Spleen (tissue), 11 donors: ENCODE measurements around the gene TKT. TPM values are rescaled to one million over a fixed set of nuclear protein-coding genes. Genes with fewer than 3 reads are reported as not detected.
"Not testable (repeated sequence)": the region's sequence is repeated elsewhere in the genome, so short reads cannot be mapped to it uniquely, and the experiment has no call there.

ENCODE experiments used
- DNase-seq: peaks from one replicate; pipeline ENCODE4 v3.0.0-alpha.2; 2020
- H3K27ac ChIP-seq, 8 donors: fragments of 200-600 bp; sonication (generic) in 7 of 8; 1 replicate in 4 of 8; 2 replicates in 4 of 8; pipeline versions ENCODE4 v1.5.0 to v1.8.0; 2016 to 2021; ENCODE audit warnings: inconsistent platforms in 4 of 8, mild to moderate bottlenecking in 4 of 8, moderate library complexity in 1 of 8
- H3K27me3 ChIP-seq, 7 donors: fragments of 200-600 bp; sonication (generic) in 6 of 7; replicated peaks in 1 of 7; 1 replicate in 4 of 7; 2 replicates in 3 of 7; pipeline versions ENCODE4 v1.5.0 to v1.8.0; 2016 to 2021; ENCODE audit warnings: inconsistent platforms in 3 of 7, mild to moderate bottlenecking in 1 of 7
- H3K36me3 ChIP-seq, 6 donors: fragments of 200-600 bp; sonication (generic) in 5 of 6; 1 replicate in 4 of 6; 2 replicates in 2 of 6; pipeline versions ENCODE4 v1.5.0 to v1.8.0; 2016 to 2021; ENCODE audit warnings: inconsistent platforms in 2 of 6
- H3K4me1 ChIP-seq, 6 donors: fragments of 200-600 bp; sonication (generic) in 5 of 6; 1 replicate in 3 of 6; 2 replicates in 3 of 6; pipeline versions ENCODE4 v1.5.0 to v1.8.0; 2016 to 2021; ENCODE audit warnings: inconsistent platforms in 3 of 6
- H3K4me3 ChIP-seq, 8 donors: fragments of 200-600 bp; sonication (generic) in 7 of 8; 1 replicate in 4 of 8; 2 replicates in 4 of 8; pipeline versions ENCODE4 v1.5.0 to v1.8.0; 2016 to 2021; ENCODE audit warnings: inconsistent platforms in 4 of 8, mild to moderate bottlenecking in 4 of 8, moderate library complexity in 2 of 8
- H3K9me3 ChIP-seq, 8 donors: fragments of 200-600 bp; sonication (generic) in 7 of 8; 1 replicate in 4 of 8; 2 replicates in 4 of 8; pipeline versions ENCODE4 v1.5.0 to v1.8.0; 2016 to 2021; ENCODE audit warnings: inconsistent platforms in 4 of 8
- CTCF ChIP-seq, 11 experiments: fragments of 200-600 bp in 7 of 11; fragments of 450-650 bp in 4 of 11; sonication (generic) in 4 of 11; IDR thresholded peaks in 8 of 11; conservative IDR thresholded peaks in 3 of 11; 1 replicate in 7 of 11; 2 replicates in 4 of 11; pipeline versions ENCODE4 v1.4.0 to v1.8.0; 2016 to 2021; ENCODE audit warnings: antibody characterized with exemption in 11 of 11, inconsistent platforms in 4 of 11, mild to moderate bottlenecking in 1 of 11
- POLR2A ChIP-seq, 3 donors: fragments of 450-650 bp; IDR thresholded peaks; one replicate each; pipeline ENCODE4 v1.5.1; 2017; ENCODE audit warnings: antibody characterized with exemption in 3 of 3, mild to moderate bottlenecking in 1 of 3
- POLR2AphosphoS5 ChIP-seq, 3 donors: sonication (generic); formaldehyde crosslinking; IDR thresholded peaks; one replicate each; pipeline ENCODE4 v1.5.1; 2017; ENCODE audit warnings: antibody characterized with exemption in 3 of 3
- WGBS, 5 donors: extraction: QIAGEN DNeasy Blood & Tissue Kit in 3 of 5; methylation state at CpG; one replicate each; pipeline versions ENCODE4 v1.1.5 to v1.1.7; 2013 to 2018; 5-methylcytosine and 5-hydroxymethylcytosine counted together
- intact Hi-C: fragments of 100-400 bp; cut with DNase I; formaldehyde crosslinking; loops from one replicate; pipeline ENCODE4 v1.15.0; 2023; ENCODE audit warnings: low total_unique reads
- polyA plus RNA-seq, 3 donors: library from polyadenylated mRNA; stranded (reverse); fragments of 200-250 nt; gene quantifications; one replicate each; pipeline ENCODE4 v1.2.1, GENCODE V29; 2013
- total RNA-seq, 7 donors: library from RNA; depleted of rRNA in 3 of 7; stranded (reverse); fragments of >200 nt in 3 of 7; fragmentation: NEBNext Ultra II Directional in 4 of 7; extraction: Animal tissue kit (Norgen Biotek cat#: 25700) in 4 of 7; gene quantifications; one replicate each; pipeline versions ENCODE4 v1.1.0 to v1.2.1, GENCODE V29; 2016 to 2021
- donor health status: healthy with polysubstance abuse.
- donor health status: DM: no; HTN: no; CAD: no; lungs with moderate emphysema.
- donor health status: DM: no; HTN: no; CAD: no.
- donor health status: Bipolar disorder and iron deficiency.
- donor health status: healthy.
- donor health status: DM: no; HTN: no; CAD: no.
- donor health status: DM: yes; HTN: yes; CAD: no.

Gene TKT
- total and polyA plus RNA-seq, 10 donors, result 110 to 490 (median 273) TPM

GRCh38 chr3:53300826-53301225 lies 45.0 kb upstream of the TKT start:
- peaks cover 0 to 9% (median 0%) of the 10 kb centered on the region in 6 donors for H3K4me1 ChIP-seq
- peaks cover 0 to 95% (median 54%) of the 10 kb centered on the region in 6 donors for H3K36me3 ChIP-seq
- 88 to 97% (median 93%) methylated on average over 3 of the region's 3 CpGs for WGBS, 5 donors
- intact Hi-C loops, result loop anchor here (5.0 kb wide), 1 partner anchor 411 kb away; no protein-coding TSS in a partner anchor
- no peaks in the 10 kb centered on the region for H3K9me3 ChIP-seq
- no peak for TF ChIP-seq CTCF (IDR thresholded peaks at IDR 0.05 in 8 of 11, conservative IDR thresholded peaks at IDR 0.05 in 3 of 11)
- no peak for TF ChIP-seq POLR2A (IDR thresholded peaks at IDR 0.05)
- no peak for TF ChIP-seq POLR2AphosphoS5 (IDR thresholded peaks at IDR 0.05)
- no peak for DNase-seq
- H3K4me3 ChIP-seq, result no peak overlapping the region
- no peaks in the 10 kb centered on the region for H3K27me3 ChIP-seq
- H3K27ac ChIP-seq, result no peak overlapping the region

- H3K4me3 ChIP-seq, H3K27me3 ChIP-seq, H3K9me3 ChIP-seq, H3K4me1 ChIP-seq, H3K27ac ChIP-seq, DNase-seq: not testable (repeated sequence)
- peak; percentile 73 to 93 (median 87) for TF ChIP-seq CTCF (IDR thresholded peaks at IDR 0.05 in 8 of 11, conservative IDR thresholded peaks at IDR 0.05 in 3 of 11)
- peaks cover 0 to 97% (median 54%) of the 10 kb centered on the region in 6 donors for H3K36me3 ChIP-seq
- 54 to 57% (median 54%) methylated on average over 5 of the region's 5 CpGs for WGBS, 5 donors
- intact Hi-C loops, result loop anchor here (5.0 kb wide), 1 partner anchor 413 kb away; no protein-coding TSS in a partner anchor
Measured at GRCh38 chr3:53299611-53300023, 43.8 kb upstream of the TKT start.

GRCh38 chr3:53295410-53295809 lies 39.6 kb upstream of the TKT start:
- Histone ChIP-seq H3K27ac (no peak overlapping the region), H3K4me1 (peaks cover 0 to 9% (median 0%) of the 10 kb centered on the region in 6 donors), H3K4me3 (no peak overlapping the region), H3K9me3 (no peaks in the 10 kb centered on the region), H3K36me3 (peaks cover 0 to 93% (median 39%) of the 10 kb centered on the region in 6 donors), H3K27me3 (no peaks in the 10 kb centered on the region)
- DNase-seq, result no peak
- no peak for TF ChIP-seq POLR2AphosphoS5 (IDR thresholded peaks at IDR 0.05)
- no peak for TF ChIP-seq POLR2A (IDR thresholded peaks at IDR 0.05)
- no peak for TF ChIP-seq CTCF (IDR thresholded peaks at IDR 0.05 in 8 of 11, conservative IDR thresholded peaks at IDR 0.05 in 3 of 11)
- intact Hi-C loops, result no loop called here
- 91 to 100% (median 97%) methylated on average over 1 of the region's 1 CpG for WGBS, 5 donors

- no peaks in the 10 kb centered on the region for H3K9me3 ChIP-seq
- no peak overlapping the region for H3K27ac ChIP-seq
- DNase-seq, result no peak
- H3K4me3 ChIP-seq, result no peak overlapping the region
- intact Hi-C loops, result no loop called here
- no peak for TF ChIP-seq CTCF (IDR thresholded peaks at IDR 0.05 in 8 of 11, conservative IDR thresholded peaks at IDR 0.05 in 3 of 11)
- TF ChIP-seq POLR2AphosphoS5 (IDR thresholded peaks at IDR 0.05), result no peak
- TF ChIP-seq POLR2A (IDR thresholded peaks at IDR 0.05), result no peak
- H3K36me3 ChIP-seq, result peaks cover 0 to 99% (median 36%) of the 10 kb centered on the region in 6 donors
- H3K27me3 ChIP-seq, result no peaks in the 10 kb centered on the region
- 92 to 97% (median 93%) methylated on average over 8 of the region's 8 CpGs for WGBS, 5 donors
- no peaks in the 10 kb centered on the region for H3K4me1 ChIP-seq
Measured at GRCh38 chr3:53293867-53294266, 38.0 kb upstream of the TKT start.
